Fibroblast of skin of right biceps (primary cell): ENCODE results near the gene TBCK.
"Not testable (repeated sequence)": the region's sequence is repeated elsewhere in the genome, so short reads cannot be mapped to it uniquely, and the experiment has no call there.

Experiments used
- DNase-seq: peaks from one replicate; pipeline ENCODE4 v3.0.0-alpha.2; 2013

The TBCK gene

DNA sequence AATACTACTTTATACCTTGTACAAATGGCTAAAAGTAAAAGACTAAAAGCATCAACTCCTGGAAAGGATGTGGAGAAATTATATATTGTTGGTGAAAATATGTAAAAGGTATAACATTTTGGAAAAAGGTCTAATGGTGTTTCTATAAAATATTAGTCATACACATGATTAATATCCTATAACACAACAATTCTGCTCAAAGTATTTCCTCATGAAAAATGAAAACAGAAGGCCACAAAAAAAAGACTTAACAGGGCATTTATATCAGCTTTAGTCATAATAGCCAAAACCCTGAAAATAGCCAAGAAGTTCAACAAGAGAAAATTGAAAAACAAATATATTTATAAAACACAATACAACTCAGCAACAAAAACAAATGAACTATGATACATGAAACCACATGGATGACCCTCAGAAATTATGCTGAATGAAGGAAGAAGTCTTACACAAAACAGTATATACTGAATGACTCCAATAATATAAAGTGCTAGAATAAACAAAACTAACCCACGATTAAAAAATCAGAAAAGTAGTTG lies 38.8 kb downstream of the TBCK start:
- DNase-seq = no peak

DNA sequence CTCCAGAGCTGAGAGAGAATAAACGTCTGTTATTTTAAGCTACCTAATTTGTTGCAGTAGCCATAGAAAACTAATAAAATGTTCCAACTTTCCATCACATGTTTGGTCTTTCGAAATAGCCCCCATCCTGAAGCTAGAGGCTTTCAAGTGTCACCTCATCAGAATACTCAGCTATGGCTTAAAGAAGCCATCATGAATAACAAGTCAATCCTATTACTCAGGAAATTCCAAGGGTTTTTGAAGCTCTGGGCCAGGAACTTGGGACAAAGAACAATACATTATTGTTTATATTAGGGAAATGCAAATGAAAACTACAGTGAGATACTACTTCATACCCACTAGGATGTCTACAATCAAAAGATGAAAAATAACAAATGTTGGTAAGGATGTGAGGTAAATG lies 42.2 kb downstream of the TBCK start:
- DNase-seq = peak; percentile 58

- DNase-seq = peak; percentile 17
Measured at GRCh38 chr4:106270736-106271135, 45.3 kb downstream of the TBCK start.

GRCh38 chr4:106269711-106270110 lies 46.3 kb downstream of the TBCK start:
- peak; percentile 46 for DNase-seq

GRCh38 chr4:106268786-106269185 lies 47.2 kb downstream of the TBCK start:
- peak; percentile 53 for DNase-seq

- DNase-seq = peak; percentile 70
Measured at GRCh38 chr4:106266201-106266600, 49.8 kb downstream of the TBCK start.

- DNase-seq = no peak
Measured at GRCh38 chr4:106264331-106264728, 51.7 kb downstream of the TBCK start.

DNA sequence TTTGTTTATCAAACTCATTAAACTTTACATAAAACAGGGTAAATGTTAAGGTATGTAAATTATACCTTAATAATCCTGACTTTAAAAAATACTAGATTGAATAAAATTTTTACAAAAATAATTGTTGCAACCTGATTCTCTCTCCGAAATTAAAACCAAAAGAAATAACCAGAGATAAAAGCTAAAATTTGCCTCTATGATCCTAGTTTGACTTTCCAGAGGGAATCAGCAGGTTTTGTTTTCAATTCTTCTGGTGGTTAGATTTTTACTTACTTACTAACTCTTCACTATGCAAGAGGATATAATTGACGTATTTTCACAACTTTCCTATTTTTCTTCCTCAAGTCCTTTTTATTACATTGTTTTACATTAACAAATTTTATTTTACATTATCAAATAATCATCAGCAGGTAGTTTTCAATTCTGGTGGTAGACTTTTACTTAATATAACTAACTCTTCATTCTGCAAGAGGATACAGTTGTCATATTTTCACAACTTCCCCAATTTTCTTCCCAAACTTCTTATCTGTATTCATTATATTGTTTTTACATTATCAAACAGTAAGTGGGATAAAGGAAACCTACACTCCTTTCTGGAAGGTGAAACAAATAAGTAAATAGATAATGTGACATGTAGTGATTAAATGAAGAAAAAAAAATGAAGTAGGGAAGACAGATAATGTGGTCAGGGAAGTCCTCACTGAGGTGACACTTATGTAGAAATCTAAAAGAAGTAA lies 52.2 kb downstream of the TBCK start:
- DNase-seq = no peak

- no peak for DNase-seq
Measured at GRCh38 chr4:106261980-106262379, 54.0 kb downstream of the TBCK start.

DNA sequence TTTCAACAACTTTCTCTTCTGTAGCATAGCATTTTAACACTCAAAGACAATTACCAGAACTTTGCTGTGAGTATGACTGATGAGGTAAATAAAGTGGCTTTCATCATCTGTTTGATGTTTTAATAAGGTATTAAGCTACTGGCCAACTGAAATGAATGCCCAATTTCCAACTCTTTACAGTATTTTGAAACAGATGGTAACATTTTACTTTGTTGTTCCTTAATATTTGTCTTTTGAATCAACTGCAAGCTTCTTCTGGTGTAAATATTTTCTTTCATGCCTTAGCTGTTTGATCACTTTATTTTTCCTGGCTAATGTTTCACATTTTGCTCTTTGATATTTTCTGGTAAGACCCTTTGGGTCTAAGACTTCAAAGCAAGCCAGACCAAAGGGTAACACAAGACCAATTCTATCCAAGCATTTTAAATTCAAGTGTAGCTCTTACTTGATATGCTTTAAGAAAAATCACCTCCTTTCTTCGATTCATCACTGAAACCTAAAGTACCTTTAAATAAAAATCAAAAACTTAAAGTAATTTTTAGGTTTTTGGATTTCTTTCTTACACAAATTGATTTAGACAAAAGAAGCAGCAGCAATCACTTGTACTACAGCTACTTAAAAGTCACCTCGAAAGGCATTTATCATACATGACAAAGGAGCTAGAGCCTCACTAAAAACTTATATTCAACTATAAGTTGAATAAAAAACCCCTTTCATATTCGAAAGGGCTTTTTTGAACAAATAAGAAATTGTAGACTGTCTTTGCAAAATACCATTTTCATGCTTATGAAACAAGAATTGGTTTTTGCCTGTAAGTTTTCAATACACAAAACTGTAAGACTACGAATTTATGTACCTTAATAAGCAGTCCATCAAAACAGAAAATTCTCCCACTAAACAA lies 57.6 kb downstream of the TBCK start:
- peak; percentile 22 for DNase-seq

DNA sequence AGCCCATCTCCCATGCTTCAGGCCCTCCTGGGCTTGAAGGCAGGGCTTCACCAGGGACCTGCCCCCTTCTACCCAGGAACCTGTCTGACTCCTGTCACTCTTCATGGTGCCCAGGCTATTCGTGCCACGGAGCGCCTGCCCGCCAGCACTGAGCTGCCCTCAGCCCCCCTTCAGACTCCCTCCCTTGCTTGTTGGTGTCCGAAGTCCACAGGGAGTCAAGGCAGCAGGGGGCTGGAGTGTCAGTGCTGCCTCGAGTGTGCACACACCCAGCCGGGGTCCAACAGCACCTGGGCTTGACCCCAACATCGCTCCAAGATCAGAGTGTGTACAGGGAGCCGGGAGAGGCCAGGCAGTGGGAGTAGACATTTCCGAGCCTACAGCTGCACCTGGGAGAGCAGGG lies 59.8 kb downstream of the TBCK start:
- no peak for DNase-seq

GRCh38 chr4:106255195-106255594 lies 60.8 kb downstream of the TBCK start:
- DNase-seq = no peak

- DNase-seq = no peak
Measured at GRCh38 chr4:106253364-106254129, 62.5 kb downstream of the TBCK start.

DNA sequence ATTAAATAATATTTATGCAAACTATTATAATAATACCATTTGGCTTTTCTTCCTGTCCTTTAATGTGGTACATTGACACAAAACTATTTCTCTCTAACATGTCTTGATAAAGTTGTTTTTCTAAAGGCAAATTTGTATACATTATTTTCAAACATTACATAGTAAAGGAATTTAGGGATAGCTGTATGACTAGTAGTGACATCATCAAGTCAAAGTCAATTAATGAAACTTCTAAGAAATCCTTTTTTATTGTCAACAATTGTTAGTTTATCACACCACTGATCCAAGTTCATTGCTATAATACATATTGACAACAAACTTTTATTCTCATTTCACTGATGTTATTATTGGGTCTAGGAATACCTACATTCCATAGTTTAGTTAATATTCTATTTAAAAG lies 68.4 kb downstream of the TBCK start:
- DNase-seq = no peak

GRCh38 chr4:106246441-106246840 lies 69.6 kb downstream of the TBCK start:
- DNase-seq = no peak

- no peak for DNase-seq
Measured at GRCh38 chr4:106245176-106245575, 70.8 kb downstream of the TBCK start.

- no peak for DNase-seq
Measured at GRCh38 chr4:106240699-106241098, 75.3 kb downstream of the TBCK start.

GRCh38 chr4:106238820-106239420 lies 77.1 kb downstream of the TBCK start:
- peak; percentile 45 for DNase-seq

- peak; percentile 24 for DNase-seq
Measured at GRCh38 chr4:106231931-106232330, 84.1 kb downstream of the TBCK start.

DNA sequence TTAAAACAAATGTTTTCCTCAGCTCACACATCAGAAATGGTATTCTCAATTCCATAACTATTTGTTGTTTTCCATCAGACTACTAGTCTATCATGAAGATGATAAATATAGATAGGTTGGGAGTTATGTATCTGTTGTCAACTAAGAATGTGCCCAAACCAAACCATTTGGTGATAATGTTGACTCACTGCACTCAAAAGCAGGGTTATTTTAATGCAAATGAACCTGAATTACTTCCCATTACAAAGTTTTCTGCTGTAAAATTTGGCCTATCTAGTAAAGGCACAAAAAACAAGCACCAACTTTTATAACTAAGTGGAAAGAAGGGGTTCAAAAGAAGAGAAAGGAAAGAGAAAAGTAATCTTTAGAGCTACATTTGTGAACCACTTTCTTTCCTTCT lies 93.5 kb downstream of the TBCK start:
- DNase-seq = no peak

- not testable (repeated sequence) for DNase-seq
Measured at GRCh38 chr4:106213291-106213690, 102.7 kb downstream of the TBCK start.

DNA sequence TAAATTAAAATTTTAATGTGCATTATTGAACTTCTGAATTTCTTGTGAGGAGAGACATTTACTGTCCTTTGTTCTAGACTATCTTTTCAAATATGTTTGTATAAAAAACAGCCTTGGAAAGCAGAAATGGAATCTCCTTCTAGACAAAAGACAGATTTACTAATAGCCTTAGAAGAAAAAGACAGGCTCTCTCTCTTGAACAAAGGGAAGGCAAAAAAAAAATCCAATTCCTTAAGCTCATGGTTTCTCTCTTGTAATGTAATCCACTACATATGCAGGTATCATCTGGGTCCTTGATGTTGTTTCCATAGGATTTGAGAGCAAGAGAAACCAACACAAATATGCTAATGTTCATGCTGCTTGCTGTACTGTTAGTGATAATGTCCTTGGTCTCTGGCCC lies 106.0 kb downstream of the TBCK start:
- no peak for DNase-seq
